SH-SY5Y (cell line): ENCODE data around the gene UBE3D.

Experiments used
- GATA2 ChIP-seq: IDR thresholded peaks from 2 replicates; pipeline ENCODE4 v1.6.1; 2011; ENCODE audit warnings: mild to moderate bottlenecking, low read depth, low read length
- GATA3 ChIP-seq: IDR thresholded peaks from 2 replicates; pipeline ENCODE4 v1.6.1; 2011; ENCODE audit warnings: low read depth, mild to moderate bottlenecking, low read length, moderate library complexity

UBE3D gene

GRCh38 chr6:82862543-82862942, 203.1 kb downstream of the UBE3D start:
- TF ChIP-seq GATA3 (no peak), GATA2 (no peak)

DNA sequence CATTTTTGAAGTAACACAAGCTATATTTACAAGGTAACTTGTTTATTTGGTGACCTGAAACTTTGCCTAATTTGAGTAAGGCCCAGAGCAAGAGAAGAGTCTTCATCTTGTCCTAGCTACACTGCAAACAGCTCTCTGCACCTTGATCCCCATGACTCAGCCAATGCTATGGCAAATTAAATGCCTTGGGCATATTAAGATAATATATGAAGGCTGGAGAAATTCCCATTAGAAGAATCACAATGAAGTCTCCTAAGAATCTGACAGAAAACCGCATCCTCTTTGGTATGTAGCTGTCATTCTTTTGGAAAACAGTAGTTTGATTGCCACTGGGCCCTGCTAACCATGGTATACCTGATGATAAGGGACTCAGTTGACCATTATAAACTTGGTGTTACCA, 204.5 kb downstream of the UBE3D start:
- no peak for TF ChIP-seq GATA2
- no peak for TF ChIP-seq GATA3

DNA sequence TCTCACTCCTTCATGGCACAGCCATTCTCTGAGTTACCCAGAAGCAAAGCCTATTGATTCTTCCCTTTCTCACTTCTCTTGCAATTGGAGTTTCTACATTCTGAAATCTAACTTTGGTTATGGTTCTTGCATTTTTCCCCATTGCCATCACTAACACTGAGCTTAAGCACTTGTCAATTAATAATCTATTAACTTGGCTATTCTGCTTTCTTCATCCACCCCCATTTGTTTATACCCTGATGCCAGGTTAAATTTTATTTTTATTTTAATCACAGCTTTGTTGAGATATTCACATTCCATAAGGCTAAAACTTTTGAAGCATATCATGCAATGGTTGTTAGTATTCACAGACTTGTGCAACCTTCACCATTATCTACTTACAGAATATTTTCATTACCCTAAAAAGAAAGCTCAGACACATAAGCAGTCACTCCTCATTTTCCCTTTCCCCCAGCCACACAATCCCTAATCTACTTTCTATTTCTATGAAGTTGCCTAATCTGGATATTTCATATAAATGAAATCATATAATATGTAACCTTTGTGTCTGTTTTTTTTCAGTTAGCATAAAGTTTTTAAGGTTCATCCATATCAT, 222.3 kb downstream of the UBE3D start:
- TF ChIP-seq GATA2 (no peak), GATA3 (no peak)

- no peak for TF ChIP-seq GATA3
- TF ChIP-seq GATA2: no peak
Measured at GRCh38 chr6:82842721-82843120, 222.9 kb downstream of the UBE3D start.
